AG04449 (cell line): ENCODE data around the gene SHISAL1.
A peak's percentile ranks its signal among the peaks of the same experiment; 100 is the strongest.
"Not testable (repeated sequence)": the region's sequence is repeated elsewhere in the genome, so short reads cannot be mapped to it uniquely, and the experiment has no call there.

Source experiments
- CTCF ChIA-PET: fragments of 350-600 bp; formaldehyde crosslinking; extraction: SDS; loops from one replicate; lab custom pipeline; 2021; ENCODE audit warnings: antibody characterized with exemption; lab: Yijun Ruan, JAX
- POLR2A ChIA-PET: fragments of 400-600, 350-600 bp; formaldehyde crosslinking; extraction: SDS; loops from one replicate; lab custom pipeline; 2020; ENCODE audit warnings: antibody characterized with exemption, inconsistent platforms; lab: Yijun Ruan, JAX
- DNase-seq: peaks from one replicate; pipeline ENCODE4 v3.0.0-alpha.2; 2010; ENCODE audit warnings: low read depth, low spot score
- H3K4me3 ChIP-seq: 2 replicates; pipeline ENCODE4 v1.5.1; 2011; ENCODE audit warnings: low read depth, mild to moderate bottlenecking, control low read depth, low read length
- TF ChIP-seq, protein P1 (sequence below): IDR thresholded peaks from one replicate; pipeline ENCODE4 v1.5.1; 2011; ENCODE audit warnings: mild to moderate bottlenecking, moderate library complexity, low read length, control low read depth, inconsistent platforms; ENCODE audit not compliant: insufficient read depth; ENCODE audit errors: missing control alignments

Gene SHISAL1

DNA sequence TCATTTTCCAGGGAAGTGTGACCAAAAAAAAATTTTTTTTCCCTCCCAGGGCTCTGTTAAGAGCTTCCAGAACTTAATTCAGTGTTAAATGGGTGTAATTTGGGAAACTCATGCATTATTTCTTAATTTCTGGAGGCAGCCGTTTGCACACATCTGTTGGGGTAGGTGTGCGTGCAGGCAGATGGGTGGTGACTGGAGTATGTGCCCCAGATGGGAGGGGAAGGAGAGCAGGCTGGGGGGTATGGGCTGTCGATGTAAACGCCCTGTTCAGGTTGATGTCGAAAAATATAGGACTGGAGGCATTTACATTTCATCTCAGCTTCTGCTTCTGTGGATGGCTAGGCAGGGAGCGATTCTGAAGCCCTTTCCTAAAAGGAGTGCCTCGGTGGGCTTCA lies 13.7 kb upstream of the SHISAL1 start:
- peak overlapping the region; percentile 66 for H3K4me3 ChIP-seq
- ChIA-PET CTCF (interaction anchor here (0.8 to 2.0 kb wide), 9 partner anchors 10 to 333 kb away, joined by 3 to 16 read pairs (median 4); no protein-coding TSS in a partner anchor), POLR2A (interaction anchor here (0.7 to 1.0 kb wide), 2 partner anchors 15 to 37 kb away, joined by 4 read pairs; no protein-coding TSS in a partner anchor)
- TF ChIP-seq, protein P1, sequence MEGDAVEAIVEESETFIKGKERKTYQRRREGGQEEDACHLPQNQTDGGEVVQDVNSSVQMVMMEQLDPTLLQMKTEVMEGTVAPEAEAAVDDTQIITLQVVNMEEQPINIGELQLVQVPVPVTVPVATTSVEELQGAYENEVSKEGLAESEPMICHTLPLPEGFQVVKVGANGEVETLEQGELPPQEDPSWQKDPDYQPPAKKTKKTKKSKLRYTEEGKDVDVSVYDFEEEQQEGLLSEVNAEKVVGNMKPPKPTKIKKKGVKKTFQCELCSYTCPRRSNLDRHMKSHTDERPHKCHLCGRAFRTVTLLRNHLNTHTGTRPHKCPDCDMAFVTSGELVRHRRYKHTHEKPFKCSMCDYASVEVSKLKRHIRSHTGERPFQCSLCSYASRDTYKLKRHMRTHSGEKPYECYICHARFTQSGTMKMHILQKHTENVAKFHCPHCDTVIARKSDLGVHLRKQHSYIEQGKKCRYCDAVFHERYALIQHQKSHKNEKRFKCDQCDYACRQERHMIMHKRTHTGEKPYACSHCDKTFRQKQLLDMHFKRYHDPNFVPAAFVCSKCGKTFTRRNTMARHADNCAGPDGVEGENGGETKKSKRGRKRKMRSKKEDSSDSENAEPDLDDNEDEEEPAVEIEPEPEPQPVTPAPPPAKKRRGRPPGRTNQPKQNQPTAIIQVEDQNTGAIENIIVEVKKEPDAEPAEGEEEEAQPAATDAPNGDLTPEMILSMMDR = no peak
- DNase-seq = no peak

DNA sequence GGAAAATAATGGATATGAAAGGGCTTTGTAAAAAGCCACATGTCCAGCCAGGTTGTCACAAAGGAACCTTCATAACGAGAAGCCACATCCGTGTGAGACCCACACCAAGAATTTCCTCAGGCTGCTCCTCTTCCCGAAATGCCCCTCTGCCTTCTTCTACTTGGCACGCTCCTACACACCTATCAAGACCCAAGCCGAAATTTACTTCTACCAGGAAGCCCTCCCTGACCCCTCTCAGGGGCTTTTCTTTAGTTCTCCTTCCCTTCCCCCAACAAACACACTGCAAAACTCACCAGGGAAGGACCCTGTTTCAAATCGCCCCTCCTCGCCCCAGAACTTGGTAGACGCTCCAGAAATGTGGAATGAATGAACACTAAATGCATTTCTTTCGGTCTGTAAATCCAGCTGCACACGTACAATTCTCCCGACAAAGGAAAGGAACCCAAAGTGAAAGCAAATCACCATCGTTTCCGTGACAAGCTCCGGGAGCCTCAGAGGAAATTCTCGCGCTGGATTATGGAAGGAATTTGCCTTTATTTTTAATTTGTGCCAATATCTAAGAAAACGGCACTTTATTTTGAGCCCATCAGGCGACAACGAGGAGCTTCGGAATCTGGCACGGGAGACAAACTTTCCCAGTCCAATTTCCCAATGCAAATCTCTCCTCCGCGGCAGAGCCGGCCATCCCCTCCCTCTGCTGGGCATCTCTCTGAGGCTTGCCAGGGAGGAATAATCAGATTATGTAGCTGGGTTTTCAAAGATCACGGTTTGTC lies 13.2 kb upstream of the SHISAL1 start:
- H3K4me3 ChIP-seq = peak overlapping the region; percentile 66
- DNase-seq = no peak
- ChIA-PET CTCF (interaction anchor here (0.8 to 2.0 kb wide), 9 partner anchors 9 to 333 kb away, joined by 3 to 16 read pairs (median 4); no protein-coding TSS in a partner anchor), POLR2A (interaction anchor here (0.7 to 1.0 kb wide), 2 partner anchors 14 to 36 kb away, joined by 4 read pairs; no protein-coding TSS in a partner anchor)
- TF ChIP-seq, protein P1 = peak; percentile 40

DNA sequence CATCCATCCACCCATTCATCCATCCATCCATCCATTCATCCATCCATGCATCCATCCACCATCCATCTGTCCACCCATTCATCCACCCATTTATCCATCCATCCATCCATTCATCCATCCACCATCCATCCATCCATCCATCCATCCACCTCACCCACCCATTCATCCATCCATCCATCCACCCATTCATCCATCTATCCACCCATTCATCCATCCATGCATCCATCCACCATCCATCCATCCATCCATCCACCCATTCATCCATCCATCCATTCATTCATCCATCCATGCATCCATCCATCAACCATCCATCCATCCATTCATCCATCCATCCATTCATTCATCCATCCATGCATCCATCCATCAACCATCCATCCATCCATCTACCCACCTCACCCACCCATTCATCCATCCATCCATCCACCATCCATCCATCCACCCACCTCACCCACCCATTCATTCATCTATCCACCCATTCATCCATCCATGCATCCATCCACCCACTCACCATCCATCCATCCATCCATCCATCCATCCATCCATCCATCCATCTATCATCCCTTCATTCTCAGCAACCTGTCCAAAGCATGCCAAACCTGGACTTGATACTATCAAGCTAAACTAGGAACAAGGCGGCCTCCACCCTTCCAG lies 10.5 kb upstream of the SHISAL1 start:
- POLR2A ChIA-PET, DNase-seq, H3K4me3 ChIP-seq, CTCF ChIA-PET: not testable (repeated sequence)

DNA sequence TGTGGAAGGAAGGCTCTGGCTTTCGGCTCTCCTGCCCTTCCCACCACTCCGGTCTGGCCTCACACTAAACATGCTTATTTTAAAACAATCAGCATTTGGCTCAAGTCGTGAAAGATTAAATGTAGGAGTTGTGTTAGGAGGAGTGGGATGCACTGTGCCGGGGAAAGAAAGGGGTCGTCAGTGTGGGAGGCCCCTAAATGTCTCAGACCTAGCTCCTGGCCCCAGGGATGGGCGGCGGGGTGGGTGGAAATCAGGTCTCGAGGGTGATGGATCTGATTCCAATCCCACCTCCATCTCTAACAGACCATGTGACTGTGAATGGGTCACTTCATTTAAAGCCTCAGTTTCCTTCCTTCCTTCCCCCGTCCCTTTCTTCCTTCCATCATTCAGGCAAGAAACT lies 6.9 kb upstream of the SHISAL1 start:
- ChIA-PET POLR2A (no interaction called here), CTCF (no interaction called here)
- TF ChIP-seq, protein P1 = no peak
- DNase-seq = no peak
- no peak overlapping the region for H3K4me3 ChIP-seq

DNA sequence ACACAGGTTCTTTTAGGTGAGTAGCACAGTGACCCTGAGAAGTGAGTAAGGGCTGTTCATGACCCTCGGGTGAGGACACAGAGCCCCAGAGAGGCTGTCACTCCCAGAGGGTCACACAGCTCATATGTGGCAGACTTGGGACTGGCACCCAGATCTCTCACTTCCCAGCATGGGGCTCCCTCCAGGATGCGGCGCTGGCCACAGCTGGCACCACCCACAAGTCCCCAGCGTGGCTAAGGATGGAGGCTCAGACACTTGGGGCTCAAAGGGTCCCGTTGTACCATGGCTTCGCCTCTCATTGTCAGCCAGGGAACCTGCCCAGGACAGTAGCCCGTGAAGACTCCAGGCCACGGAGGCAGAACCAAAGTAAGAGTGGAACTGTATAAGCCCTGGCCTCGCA lies 6.0 kb upstream of the SHISAL1 start:
- CTCF ChIA-PET = no interaction called here
- POLR2A ChIA-PET = no interaction called here

DNA sequence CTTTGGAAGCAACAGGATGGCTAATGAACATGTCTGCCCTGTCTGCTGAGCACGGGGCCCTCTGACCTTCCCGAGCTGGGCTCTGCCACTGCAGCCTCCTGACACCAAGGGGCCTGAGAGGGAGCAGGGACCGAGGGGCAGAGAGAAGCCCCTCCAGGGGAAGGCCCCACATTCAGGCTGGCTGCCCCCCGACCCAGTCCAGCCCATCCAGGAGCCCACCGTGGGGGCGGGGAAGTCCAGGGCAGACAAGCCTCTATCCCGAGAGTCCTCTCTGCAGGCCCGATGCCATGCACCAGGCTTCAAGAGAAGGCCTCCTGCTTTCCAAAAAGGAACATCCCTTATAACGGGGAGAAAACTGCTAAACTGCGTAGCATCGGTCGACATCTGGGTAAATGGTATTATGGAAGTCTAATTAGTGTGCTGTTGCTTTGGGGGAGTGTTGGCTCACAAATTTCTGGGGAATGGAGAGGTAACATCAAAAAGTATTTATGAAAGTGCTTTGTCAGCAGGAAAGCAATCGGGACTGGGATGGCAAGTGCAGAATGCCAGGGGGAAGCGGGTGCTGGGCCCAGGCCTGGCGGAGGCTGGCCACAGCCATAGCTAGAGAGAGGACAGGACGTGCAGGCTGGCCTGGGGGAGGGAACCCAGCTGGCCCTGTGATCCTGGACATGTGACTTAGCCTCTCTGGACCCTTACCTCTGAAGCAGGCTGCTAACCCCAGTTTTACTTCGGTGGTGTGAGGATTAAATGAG lies 5.3 kb upstream of the SHISAL1 start:
- CTCF ChIA-PET = no interaction called here
- no peak for DNase-seq
- TF ChIP-seq, protein P1 = no peak
- POLR2A ChIA-PET = no interaction called here
- H3K4me3 ChIP-seq = no peak overlapping the region

More for the DNA sequence above, 6.0 kb upstream of the SHISAL1 start:
- H3K4me3 ChIP-seq = no peak overlapping the region
- TF ChIP-seq, protein P1 = no peak
- no peak for DNase-seq
